Measurements from ENCODE around the gene LETMD1. TPM values are rescaled to one million over a fixed set of nuclear protein-coding genes. Genes with fewer than 3 reads are reported as not detected.

LETMD1 gene
- total RNA-seq, 1 experiment from 2014 or later: 47.1 TPM

- Histone ChIP-seq H3F3A (ENCODE audit: low read length, unreplicated experiment) (no peaks in the 10 kb centered on the region), H3K4me2 (ENCODE audit: low read length) (no peak overlapping the region), H3K4me3 (ENCODE audit: low read length) (no peak overlapping the region), H3K79me2 (ENCODE audit: low read length) (no peaks in the 10 kb centered on the region; the same call in 1 of the 2 replicates), H3K4me1 (ENCODE audit: insufficient read depth, low read length) (peaks cover 22% of the 10 kb centered on the region), H3K36me3 (ENCODE audit: low read depth, low read length) (peaks cover 28% of the 10 kb centered on the region), H3K9ac (ENCODE audit: low read length) (no peak overlapping the region), H3K27ac (ENCODE audit: low read length) (no peak overlapping the region), H3K9me2 (replicated peaks; ENCODE audit: low read length) (no peaks in the 10 kb centered on the region), H4K20me1 (ENCODE audit: low read length) (no peaks in the 10 kb centered on the region), H2AFZ (ENCODE audit: low read length) (no peak overlapping the region), H3K27me3 (ENCODE audit: low read length) (no peaks in the 10 kb centered on the region), H3K9me3 (ENCODE audit: low read length) (no peaks in the 10 kb centered on the region)
- TF ChIP-seq CTCF (conservative IDR thresholded peaks at IDR 0.05; ENCODE audit: low read depth, low read length) (no peak), EZH2phosphoT487 (IDR thresholded peaks at IDR 0.05; ENCODE audit: borderline replicate concordance, low read length) (no peak), EZH2 (IDR thresholded peaks at IDR 0.05; ENCODE audit: low read length, unreplicated experiment) (no peak)
- ChIA-PET POLR2A (ENCODE audit: unreplicated experiment) (no interaction called here), CTCF (no interaction called here)
- ATAC-seq: no peak
- intact Hi-C loops (cut with micrococcal nuclease): no loop called here
- no peak for DNase-seq
- BruUV-seq (replicated peaks): TSS peak; percentile 11
Measured at GRCh38 chr12:51005030-51005429, 43.1 kb upstream of the LETMD1 start.

GRCh38 chr12:51005671-51006070, 42.5 kb upstream of the LETMD1 start:
- peak; percentile 48 for ATAC-seq
- POLR2A ChIA-PET (ENCODE audit: unreplicated experiment): interaction anchor here (0.6 kb wide), 1 partner anchor 21 kb away, joined by 3 read pairs; no protein-coding TSS in a partner anchor

More at GRCh38 chr12:51005671-51006070, 42.5 kb upstream of the LETMD1 start:
- intact Hi-C loops (cut with micrococcal nuclease): no loop called here
- Histone ChIP-seq H3K27ac (ENCODE audit: low read length) (no peak overlapping the region; the same call in 1 of the 2 replicates), H3K4me3 (ENCODE audit: low read length) (no peak overlapping the region), H3K4me2 (ENCODE audit: low read length) (peak overlapping the region; percentile 39), H3K79me2 (ENCODE audit: low read length) (peaks cover 4% of the 10 kb centered on the region), H3K27me3 (ENCODE audit: low read length) (no peaks in the 10 kb centered on the region), H3F3A (ENCODE audit: low read length, unreplicated experiment) (no peaks in the 10 kb centered on the region), H3K9ac (ENCODE audit: low read length) (no peak overlapping the region), H2AFZ (ENCODE audit: low read length) (no peak overlapping the region), H3K4me1 (ENCODE audit: insufficient read depth, low read length) (peaks cover 15% of the 10 kb centered on the region), H4K20me1 (ENCODE audit: low read length) (no peaks in the 10 kb centered on the region), H3K36me3 (ENCODE audit: low read depth, low read length) (peaks cover 21% of the 10 kb centered on the region), H3K9me3 (ENCODE audit: low read length) (no peaks in the 10 kb centered on the region), H3K9me2 (replicated peaks; ENCODE audit: low read length) (no peaks in the 10 kb centered on the region)
- no peak for TF ChIP-seq CTCF (conservative IDR thresholded peaks at IDR 0.05; ENCODE audit: low read depth, low read length)
- TF ChIP-seq EZH2 (IDR thresholded peaks at IDR 0.05; ENCODE audit: low read length, unreplicated experiment): no peak
- no peak for TF ChIP-seq EZH2phosphoT487 (IDR thresholded peaks at IDR 0.05; ENCODE audit: borderline replicate concordance, low read length)
- CTCF ChIA-PET: no interaction called here
- DNase-seq: peak; percentile 88
- BruUV-seq (replicated peaks): no TSS peak

Measured in PC-3 (cell line).